GM21737 (cell line): ENCODE results near the gene DUT.

Experiments
- ATAC-seq: cut with Tn5 transposase; IDR thresholded peaks from one replicate; pipeline ENCODE4 v1.9.1; 2021; ENCODE audit warnings: mild to moderate bottlenecking, moderate library complexity; ENCODE audit not compliant: unreplicated experiment

The DUT gene

DNA sequence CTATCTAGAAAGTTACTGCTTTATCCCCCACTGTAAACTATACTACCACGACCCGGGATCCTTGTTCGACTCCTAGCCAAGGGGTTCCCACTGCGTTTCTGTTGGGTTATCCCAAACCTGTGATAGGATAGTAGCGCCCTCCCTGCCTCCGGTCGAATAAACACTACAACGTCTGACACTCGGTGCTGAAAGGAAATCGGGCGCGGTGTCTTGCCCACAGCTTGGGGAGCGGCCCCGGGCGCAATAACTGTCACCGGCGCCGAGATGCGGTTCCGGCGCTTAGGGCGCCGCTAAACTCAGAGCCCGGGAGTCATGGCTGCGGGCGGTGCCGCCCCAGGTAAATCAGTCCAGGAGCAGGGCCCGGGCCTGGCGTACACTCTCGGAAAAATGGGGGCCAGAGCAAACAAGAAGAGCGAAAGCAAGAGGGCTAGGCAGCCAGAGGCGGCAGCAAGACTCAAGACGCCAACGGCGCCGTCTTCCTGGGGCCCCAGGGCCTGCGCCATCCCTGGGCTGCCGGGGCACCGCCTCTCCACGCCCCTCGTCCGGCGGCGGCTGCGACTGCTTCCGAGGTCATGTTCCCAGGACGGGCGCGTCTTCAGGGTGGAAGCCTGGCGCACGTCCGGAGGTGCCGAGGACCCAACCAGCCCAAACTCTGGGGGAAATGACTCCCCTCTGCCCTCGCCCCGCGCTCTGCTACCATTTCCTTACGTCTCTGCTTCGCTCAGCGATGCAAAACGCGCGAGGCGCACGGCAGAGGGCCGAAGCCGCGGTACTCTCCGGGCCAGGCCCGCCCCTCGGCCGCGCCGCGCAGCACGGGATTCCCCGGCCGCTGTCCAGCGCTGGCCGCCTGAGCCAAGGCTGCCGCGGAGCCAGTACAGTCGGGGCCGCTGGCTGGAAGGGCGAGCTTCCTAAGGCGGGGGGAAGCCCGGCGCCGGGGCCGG lies at the start of gene DUT:
Gene DUT (plus strand): TSS at position 575 of the 941 bp plus-strand sequence. CDS start 87 bp downstream, at position 662.
- ATAC-seq = peak; percentile 81

DNA sequence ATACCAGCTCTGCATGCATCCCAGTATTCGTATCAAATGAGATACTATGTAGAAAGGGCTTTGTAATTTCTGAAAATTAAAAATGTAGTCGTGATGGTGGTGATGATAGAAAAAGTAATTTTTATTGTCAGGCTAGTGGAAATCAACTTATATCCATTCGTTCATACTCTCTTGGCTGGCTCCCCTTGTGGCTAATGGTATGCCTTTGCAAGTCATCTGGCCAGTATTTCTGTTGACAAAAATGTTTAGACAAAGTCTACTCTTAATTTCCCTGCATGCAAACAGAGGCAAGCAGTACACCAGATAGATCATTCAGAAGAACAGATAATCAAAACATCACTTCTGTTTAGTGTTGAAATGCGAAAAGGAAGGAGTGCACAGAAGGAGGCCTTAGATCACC lies 49.6 kb upstream of the DUT start:
- no peak for ATAC-seq

DNA sequence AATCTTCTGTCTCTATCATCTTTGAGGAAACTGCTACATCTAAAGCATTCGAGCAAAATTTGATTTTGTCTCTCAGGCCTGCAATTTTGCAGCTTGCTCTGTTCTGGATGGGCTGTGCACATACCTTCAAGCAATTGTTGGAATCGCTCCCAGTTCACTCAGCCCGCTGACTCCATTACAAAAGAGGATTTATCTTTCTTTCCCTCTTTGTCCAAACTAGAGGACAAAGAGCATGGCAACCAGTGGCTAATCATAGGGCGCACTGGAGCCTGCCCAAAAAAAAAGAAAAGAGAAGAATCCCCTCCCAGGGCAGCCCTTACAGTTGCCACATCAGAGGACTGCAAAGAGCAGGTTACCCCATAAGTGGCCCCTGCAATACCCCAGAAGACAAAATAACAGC lies 49.0 kb upstream of the DUT start:
- no peak for ATAC-seq

DNA sequence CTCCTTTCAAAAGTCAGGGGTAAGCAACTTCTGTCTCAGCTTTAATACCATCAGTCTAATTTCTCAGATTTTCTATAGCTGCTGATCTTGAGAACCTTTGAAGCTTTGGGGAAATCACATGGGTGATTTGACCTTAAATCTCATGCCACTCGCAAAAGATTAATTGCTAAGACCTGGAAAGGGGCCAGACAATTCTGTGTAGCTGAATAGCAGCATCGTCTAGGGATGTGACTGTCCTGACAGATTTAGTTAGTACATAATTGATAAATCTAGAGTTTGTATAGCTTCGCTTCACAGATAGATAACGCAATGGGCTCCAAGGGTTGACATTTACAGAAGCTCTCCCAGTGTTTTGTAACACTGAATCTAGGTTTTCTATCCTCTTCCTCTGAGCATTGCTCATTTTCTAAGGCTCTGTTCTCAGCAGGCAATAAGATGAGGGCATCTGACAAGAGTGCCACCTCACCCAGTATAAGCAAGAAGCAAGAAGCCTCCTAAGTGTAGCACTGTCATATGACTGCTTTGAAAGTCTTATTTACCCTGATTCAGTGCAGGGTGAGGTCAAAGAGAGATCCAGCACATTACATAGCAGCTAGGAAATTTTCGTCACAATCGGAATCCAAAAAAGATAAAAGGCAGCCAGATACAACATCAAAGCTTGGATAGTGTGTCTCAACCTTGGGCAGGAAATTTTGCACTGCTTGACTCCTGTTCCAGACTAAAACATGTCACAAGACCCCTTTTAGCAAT lies 47.7 kb upstream of the DUT start:
- ATAC-seq = no peak

DNA sequence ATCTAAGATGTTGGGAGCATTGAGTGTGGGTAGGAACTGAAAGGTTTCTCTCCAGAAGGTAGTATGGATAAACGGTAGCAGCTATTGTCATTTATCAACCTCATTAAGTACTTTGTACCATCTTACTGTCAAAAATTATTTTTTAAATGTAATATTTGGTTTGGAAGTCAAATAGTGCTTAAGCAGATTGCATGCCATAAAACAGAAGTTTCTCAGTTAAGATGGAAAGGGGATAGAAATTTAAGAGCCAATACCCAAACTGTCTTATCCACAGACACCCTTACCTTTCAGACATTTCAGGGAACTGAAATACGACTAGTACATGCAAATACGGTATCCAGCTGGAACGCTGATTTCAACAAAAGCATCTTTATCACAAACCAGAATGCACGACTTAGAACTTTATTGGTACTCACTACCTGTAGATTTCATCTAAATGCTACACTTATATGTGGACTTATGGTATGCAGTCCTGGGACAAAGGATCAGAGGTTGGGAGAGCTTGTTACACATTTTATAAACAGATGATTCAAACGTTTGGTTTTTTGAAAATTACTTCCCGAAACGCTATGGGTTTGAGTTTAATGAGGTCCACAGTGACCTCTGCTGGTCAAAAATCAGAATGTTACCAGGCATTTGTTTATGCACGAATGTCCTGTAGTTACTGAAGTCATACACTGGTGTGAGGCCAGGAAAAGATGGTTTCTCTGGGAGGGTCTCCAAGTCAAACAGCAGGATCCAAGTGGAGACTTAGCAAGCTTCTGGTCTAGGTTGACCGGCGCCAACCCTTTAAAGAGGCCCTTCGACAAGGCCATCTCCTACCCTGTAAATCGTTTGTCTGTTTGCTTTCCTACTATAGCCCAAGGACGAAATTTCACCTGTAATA lies 45.7 kb upstream of the DUT start:
- no peak for ATAC-seq

DNA sequence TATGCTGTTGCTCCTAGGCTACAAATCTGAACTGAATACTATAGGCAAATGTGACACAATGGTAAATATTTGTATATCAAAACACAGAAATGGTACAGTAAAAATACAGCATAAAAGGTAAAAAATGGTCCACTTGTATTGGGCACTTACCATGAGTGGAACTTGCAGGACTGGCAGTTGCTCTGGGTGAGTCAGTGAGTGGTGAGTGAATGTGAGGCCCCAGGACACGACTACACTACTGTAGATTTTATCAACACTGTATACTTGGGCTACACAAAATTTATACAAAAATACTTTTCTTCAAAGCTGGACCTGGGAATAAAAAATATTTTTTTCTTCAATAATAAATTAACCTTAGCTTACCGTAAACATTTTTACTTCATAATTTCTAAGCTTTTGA lies 41.6 kb upstream of the DUT start:
- no peak for ATAC-seq

DNA sequence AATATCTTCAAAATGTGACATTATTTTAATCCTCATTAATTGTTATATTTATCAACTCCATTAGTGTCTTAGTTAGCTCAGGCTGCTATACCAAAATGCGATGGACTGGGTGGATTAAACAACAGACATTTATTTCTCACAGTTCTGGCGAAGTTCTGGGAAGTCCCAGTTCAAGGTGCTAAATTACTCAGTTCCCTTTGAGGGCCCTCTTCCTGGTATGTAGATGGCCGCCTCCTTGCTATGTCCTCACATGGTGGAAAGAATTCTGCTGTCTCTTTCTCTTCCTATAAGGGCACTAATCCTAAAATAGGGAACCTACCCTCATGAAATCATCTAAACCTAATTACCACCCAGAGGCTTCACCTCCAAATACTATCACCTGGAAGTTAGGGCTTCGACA lies 38.8 kb upstream of the DUT start:
- no peak for ATAC-seq

DNA sequence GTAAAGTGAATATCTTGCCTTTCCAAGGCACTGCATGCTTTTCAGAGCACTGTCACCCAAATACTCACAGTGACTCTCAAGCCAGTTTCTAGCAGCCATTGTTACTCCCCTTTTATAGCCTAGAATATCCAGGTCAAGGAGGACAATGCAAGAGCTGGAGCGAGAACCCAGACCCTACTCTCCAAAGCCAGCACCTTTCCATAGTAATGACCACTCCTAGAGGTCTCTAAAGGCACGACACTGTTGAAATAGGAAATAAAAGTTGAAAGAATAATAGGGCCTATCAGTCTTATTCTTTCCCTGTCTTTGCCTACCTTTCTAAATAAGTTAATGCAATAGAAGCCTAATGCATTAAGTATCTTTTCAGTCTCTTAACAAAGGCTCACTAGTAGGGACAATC lies 33.6 kb upstream of the DUT start:
- no peak for ATAC-seq

DNA sequence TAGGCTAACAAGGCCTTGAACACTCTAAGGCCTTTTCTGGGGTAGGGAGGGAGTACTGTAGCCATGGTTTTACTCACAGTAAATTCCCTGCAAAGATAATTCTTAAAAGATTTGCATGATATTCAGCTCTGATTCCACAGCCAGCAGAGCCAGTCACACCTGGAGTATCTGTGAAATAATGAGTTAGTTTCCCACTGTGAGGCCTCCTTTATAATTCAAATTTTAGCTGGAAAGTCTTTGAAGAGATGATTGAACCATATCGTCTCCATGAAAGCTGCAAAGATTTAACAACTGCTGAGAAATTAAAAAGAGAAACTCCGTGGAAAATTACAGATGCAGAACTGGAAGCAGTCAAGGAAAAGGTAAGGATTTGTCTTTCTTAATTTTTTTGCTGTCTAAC lies 32.3 kb upstream of the DUT start:
- ATAC-seq = no peak

DNA sequence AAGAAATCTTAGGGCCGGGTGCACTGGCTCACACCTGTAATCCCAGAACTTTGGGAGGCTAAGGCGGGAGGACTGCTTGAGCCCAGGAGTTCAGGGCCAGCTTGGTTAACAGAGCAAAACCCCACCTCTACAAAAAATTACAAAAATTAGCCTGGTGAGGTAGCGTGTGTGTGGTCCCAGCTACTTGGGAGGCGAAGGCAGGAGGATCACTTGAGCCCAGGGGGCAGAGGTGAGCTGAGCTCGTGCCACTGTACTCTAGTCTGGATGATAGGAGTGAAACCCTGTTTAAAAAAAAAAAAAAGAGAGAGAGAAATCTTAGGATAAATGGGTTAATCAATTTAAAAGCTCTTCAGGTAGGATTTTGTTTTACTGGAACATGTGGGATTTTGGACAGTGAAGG lies 31.2 kb upstream of the DUT start:
- ATAC-seq = no peak

DNA sequence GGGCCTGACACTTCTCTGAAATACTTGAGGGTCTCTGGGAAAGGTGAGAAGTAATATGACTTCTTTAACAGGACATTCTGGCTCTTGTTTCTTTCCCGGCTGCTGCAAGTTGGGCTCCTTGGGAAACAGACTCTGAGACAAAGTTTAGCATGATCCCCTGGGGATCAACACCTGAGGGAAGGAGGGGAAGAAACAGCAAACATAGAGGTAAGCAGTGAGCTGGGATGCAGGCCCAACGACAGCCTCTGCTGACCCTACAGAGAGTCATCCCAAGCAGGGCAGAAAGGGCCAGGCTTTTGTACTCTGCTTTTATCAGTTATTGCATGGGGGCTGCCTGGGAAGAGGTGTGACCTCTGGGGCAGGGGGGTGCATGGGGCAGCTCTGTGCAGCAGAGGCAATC lies 26.8 kb upstream of the DUT start:
- no peak for ATAC-seq

DNA sequence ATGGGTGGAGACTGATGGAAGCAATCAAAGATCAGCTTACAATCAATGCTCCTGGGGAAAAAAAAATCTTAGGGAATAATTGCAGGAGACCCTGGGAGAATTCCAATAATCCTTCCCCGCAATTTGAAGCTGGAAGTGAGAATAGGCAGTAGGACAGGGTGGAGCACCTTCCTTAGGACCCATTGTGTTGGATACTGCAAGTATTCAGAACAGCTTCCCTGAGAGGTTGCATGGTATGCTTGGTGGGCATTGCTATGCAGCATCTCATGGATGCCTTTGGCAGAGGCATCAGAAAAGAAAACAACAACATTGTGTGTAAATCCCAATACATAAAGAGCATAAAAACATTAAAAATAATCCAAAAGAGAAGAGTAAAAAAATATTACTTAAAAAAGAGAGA lies 24.6 kb upstream of the DUT start:
- ATAC-seq = no peak

DNA sequence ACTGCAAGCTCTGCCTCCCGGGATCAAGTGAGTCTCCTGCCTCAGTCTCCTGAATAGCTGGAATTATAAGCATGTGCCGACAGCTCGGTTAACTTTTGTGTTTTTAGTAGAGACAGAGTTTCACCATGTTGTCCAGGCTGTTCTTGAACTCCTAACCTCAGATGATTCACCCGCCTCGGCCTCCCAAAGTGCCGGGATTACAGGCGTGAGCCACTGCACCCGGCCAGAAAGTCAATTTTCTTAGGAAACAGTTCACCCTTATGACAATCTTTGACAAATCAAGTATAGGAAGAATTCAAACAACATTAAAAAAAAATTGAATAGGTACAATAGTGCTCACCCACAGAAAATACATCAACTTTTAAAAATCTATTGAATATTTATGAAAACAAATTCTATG lies 23.6 kb upstream of the DUT start:
- ATAC-seq = no peak

DNA sequence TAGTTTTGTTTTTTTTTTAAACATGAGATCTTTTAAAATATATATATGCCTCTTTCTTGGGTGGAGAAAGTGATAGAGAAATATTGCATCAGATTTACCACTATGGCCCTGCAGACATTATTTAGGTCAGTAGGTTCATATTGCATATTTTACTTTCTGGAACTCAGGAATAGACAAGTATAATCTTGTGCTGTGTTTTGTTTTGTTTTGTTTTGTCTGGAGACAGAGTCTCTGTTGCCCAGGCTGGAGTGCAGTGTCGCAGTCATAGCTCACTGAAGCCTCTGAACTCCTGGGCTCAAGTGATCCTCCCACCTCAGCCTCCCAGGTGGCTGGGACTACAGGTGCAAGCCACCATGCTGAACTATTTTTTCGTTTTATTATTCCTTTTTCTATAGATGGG lies 21.5 kb upstream of the DUT start:
- no peak for ATAC-seq

DNA sequence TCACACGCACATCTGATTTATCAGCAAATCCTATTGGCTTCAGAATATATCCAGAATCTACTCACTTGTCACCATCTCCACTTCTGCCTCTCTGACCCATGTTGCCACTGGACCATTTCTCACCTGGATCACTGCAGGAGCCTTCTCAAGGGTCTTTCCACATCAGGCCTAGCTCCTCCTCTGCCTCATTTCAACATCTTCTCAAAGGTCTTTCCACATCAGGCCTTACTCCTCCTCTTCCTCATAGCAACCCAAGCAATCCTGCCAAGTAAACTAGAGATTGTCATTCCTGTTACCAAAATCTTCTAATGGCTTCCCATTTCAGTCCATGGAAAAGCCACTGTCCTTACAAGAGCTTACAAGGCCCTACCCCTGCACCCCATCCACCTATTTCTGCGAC lies 18.0 kb upstream of the DUT start:
- no peak for ATAC-seq

DNA sequence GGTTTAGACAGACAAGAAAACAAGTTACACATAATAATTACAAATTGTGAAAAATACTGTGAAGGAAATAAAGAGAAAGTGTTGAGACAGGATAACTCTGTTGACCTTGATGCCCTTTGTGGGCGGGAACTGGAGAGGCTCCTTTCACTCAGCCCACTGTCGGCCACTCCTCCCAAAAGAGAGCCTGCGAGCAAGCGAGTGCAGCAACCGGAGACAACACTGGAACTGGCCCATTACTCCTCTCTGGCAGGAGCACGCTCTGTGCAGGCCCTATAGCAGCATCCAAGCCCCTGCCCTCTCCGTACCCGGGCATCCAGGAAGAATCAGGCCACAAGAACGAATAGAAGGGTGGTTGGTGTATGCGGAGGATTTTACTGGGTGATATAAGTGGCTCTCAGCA lies 16.2 kb upstream of the DUT start:
- ATAC-seq = no peak

DNA sequence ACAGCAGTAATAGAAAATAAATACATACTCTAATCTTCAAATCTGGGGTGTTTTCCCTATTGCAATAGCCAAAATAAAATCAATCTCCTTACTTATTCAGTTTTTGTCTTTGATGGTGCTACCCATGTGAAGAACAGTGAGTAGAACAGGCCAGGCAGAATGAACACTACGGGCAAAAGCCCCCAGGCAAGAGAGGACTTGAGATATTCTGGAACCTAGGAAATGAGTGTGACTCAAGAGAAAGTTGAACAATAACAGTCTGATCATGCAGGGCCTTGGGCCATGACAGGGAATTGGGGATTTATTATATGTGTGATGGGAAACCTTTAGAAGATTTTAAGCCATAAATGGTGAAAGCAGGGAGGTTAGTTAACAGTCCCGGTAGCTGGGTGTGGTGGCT lies 14.0 kb upstream of the DUT start:
- no peak for ATAC-seq

DNA sequence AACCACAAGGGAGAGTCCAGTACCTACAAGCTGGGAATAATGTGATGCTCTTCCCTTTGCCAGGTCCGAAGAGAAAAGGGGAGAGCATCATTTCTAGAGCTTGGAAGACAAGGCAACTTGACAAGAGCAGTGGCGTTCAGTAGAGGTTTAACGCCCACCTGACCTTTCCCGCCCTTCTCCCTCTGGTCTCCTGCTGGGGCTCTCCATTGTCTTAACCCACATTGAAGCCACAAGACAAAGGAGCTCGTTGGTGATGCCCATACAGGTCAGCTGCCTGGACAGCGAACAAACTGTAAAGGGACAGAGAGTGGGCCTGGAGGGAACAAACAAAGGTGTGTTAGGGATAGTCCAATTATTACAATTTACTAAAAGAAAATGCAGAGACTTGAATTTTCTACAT lies 13.1 kb upstream of the DUT start:
- no peak for ATAC-seq

DNA sequence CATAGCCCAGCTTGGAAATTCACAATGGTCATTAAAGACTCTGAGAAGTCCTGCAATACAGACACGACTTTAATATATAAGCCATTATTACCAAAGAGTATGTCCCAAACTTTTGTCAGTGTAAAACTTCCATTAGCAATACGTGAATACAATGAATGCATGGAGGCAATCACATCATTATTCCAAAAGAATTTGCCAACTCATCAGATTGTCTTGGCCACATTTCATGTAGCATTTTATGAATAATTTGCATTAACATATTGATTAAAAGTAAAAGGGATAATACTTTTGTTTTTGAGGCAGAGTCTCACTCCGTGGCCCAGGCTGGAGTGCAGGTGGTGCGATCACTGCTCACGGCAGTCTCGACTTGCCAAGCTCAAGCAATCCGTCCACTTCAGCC lies 7.9 kb upstream of the DUT start:
- no peak for ATAC-seq

DNA sequence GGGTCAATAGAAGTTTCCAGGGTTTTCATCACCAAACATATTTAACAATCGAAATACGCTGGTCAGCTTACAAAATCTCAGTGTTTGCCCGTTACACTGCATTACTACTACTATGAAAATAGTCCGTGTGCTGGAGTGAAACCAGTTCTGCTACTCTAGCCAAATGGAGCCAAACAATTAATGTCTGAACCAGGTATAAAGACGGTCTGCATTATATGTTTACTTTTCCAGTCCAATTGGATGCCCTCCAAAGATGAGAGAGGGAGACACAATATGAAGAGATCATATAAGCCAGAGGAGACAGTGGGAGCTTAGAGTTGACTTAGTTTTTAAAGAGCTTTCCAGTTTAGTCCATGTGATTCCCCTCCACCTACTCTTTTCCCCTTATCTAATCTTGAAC lies 6.3 kb upstream of the DUT start:
- no peak for ATAC-seq

DNA sequence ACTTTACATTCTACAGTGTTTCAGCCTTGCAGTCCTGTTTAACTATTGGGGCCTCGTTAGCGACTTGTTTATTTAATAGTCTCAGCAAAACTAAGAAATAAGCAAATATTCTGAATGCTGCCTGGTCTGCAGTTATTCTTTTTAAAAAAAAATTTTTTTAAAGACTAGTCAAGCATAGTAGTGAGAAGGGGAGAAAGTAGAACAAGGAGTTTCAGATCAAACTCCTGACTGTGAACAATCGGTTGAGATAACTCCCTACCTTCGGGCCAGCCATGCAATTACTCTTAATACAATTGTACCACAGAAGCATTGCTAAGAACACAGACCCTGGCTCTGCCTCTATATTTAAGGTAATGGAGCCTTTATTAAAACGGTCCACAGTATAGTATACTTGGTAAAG lies 5.8 kb upstream of the DUT start:
- no peak for ATAC-seq
